HepG2 (cell line): ENCODE results near the gene KDM6B. TPM values are rescaled to one million over a fixed set of nuclear protein-coding genes. Genes with fewer than 3 reads are reported as not detected.

Experiments used
- ARID4A ChIP-seq: sonication (generic); formaldehyde crosslinking; IDR thresholded peaks from 2 replicates; pipeline ENCODE4 v1.5.0; 2020; ENCODE audit warnings: mild to moderate bottlenecking, missing genetic modification reagents, borderline replicate concordance
- FOXA1 ChIP-seq, 2 experiments: fragments of 450-650 bp in 1 of 2; sonication (generic) in 1 of 2; formaldehyde crosslinking in 1 of 2; IDR thresholded peaks; 2 replicates each; pipeline versions ENCODE4 v1.4.0 to v1.6.1; 2016 to 2020; ENCODE audit warnings: missing genetic modification reagents in 1 of 2
- FOXA3 ChIP-seq: IDR thresholded peaks from 2 replicates; pipeline ENCODE4 v1.6.1; 2016; ENCODE audit warnings: missing genetic modification reagents, missing compliant biosample characterization
- FOXK1 ChIP-seq: sonication (generic); formaldehyde crosslinking; IDR thresholded peaks from 2 replicates; pipeline ENCODE4 v1.4.0; 2020; ENCODE audit warnings: low read depth, missing genetic modification reagents, borderline replicate concordance
- HDAC6 ChIP-seq: fragments of 200-600 bp; sonication (generic); IDR thresholded peaks from 2 replicates; pipeline ENCODE4 v1.7.0; 2017; ENCODE audit warnings: mild to moderate bottlenecking, antibody characterized with exemption, low read length, low read depth
- HMGXB4 ChIP-seq, 2 experiments: sonication (generic) in 1 of 2; formaldehyde crosslinking in 1 of 2; IDR thresholded peaks; 2 replicates each; pipeline versions ENCODE4 v1.4.0 to v1.6.1; 2018 to 2020; ENCODE audit warnings: missing genetic modification reagents in 2 of 2, borderline replicate concordance in 1 of 2, low read depth in 1 of 2, mild to moderate bottlenecking in 1 of 2, missing biosample characterization in 1 of 2
- HOMEZ ChIP-seq: IDR thresholded peaks from 2 replicates; pipeline ENCODE4 v1.6.1; 2016; ENCODE audit warnings: low read depth
- KDM4B ChIP-seq: sonication (generic); formaldehyde crosslinking; IDR thresholded peaks from 2 replicates; pipeline ENCODE4 v1.4.0; 2020; ENCODE audit warnings: missing genetic modification reagents
- MAX ChIP-seq: IDR thresholded peaks from 2 replicates; pipeline ENCODE4 v1.6.1; 2012; ENCODE audit warnings: inconsistent platforms
- MED1 ChIP-seq: sonication (generic); formaldehyde crosslinking; IDR thresholded peaks from 2 replicates; pipeline ENCODE4 v1.4.0; 2020; ENCODE audit warnings: missing genetic modification reagents
- MXI1 ChIP-seq: IDR thresholded peaks from 3 replicates; pipeline ENCODE4 v1.6.1; 2012; ENCODE audit warnings: low read depth, low read length, inconsistent platforms, borderline replicate concordance
- NAIF1 ChIP-seq: sonication (generic); formaldehyde crosslinking; IDR thresholded peaks from 2 replicates; pipeline ENCODE4 v1.5.0; 2020; ENCODE audit warnings: mild to moderate bottlenecking, missing genetic modification reagents, borderline replicate concordance
- NFE2 ChIP-seq: sonication (generic); formaldehyde crosslinking; IDR thresholded peaks from 2 replicates; pipeline ENCODE4 v1.4.0; 2020; ENCODE audit warnings: missing genetic modification reagents
- NFIC ChIP-seq: IDR thresholded peaks from 2 replicates; pipeline ENCODE4 v1.6.1; 2012; ENCODE audit warnings: mild to moderate bottlenecking, low read length, inconsistent platforms
- PITX1 ChIP-seq: sonication (generic); formaldehyde crosslinking; IDR thresholded peaks from 2 replicates; pipeline ENCODE4 v1.5.1; 2020; ENCODE audit warnings: mild to moderate bottlenecking, missing genetic modification reagents
- PPARG ChIP-seq: conservative IDR thresholded peaks from 2 replicates; pipeline ENCODE4 v1.6.1; 2016; ENCODE audit warnings: missing biosample characterization, missing genetic modification reagents
- SRSF1 ChIP-seq: fragments of 200-400 bp; formaldehyde crosslinking; optimal IDR thresholded peaks from 2 replicates; pipeline ENCODE3; 2017; ENCODE audit warnings: mild to moderate bottlenecking, low read depth, low read length, moderate library complexity
- ZKSCAN1 ChIP-seq: fragments of 150-350 bp; IDR thresholded peaks from 2 replicates; pipeline ENCODE4 v1.6.1; 2014; ENCODE audit warnings: low read length
- ZNF362 ChIP-seq: sonication (generic); formaldehyde crosslinking; IDR thresholded peaks from 2 replicates; pipeline ENCODE4 v1.4.0; 2020; ENCODE audit warnings: missing genetic modification reagents, mild to moderate bottlenecking, borderline replicate concordance
- polyA plus RNA-seq, 8 experiments: library from polyadenylated mRNA; depleted of rRNA in 3 of 8; stranded (reverse) in 7 of 8; unstranded in 1 of 8; fragments of >200 nt; fragmentation: Illumina TruSeq in 4 of 8; extraction: Trizol in 4 of 8; gene quantifications; 2 replicates each; pipeline versions ENCODE4 v1.2.1 to v1.2.3, GENCODE V29; 2011 to 2016; ENCODE audit warnings: low read depth in 4 of 8, missing spikeins in 1 of 8, mixed read lengths in 1 of 8; ENCODE audit not compliant: insufficient read depth in 1 of 8
- total RNA-seq, 5 experiments: library from RNA; depleted of rRNA; stranded (reverse); fragments of >200 nt; fragmentation: Illumina TruSeq; extraction: Trizol; gene quantifications; 2 replicates each; pipeline ENCODE4 v1.2.3, GENCODE V29; 2016; ENCODE audit warnings: low read depth in 1 of 5

KDM6B gene
- total and polyA plus RNA-seq, 2 of the 13 experiments (the other 11 are each of a cell fraction or from before 2014, with no cell fraction given) = 1.3 to 2.1 TPM

- TF ChIP-seq HOMEZ (0 out of 2 replicates have a peak, but pooled peaks have one; percentile 10), ARID4A (CRISPR knock-in tag) (peak; percentile 25; the same call in 1 of the 2 replicates), MAX (0 out of 2 replicates have a peak, but pooled peaks have one; percentile 18), NFIC (peak; percentile 83), MXI1 (peak; percentile 33; the same call in 1 of the 3 replicates), KDM4B (CRISPR knock-in tag) (no peak), PITX1 (CRISPR knock-in tag) (peak; percentile 77), FOXA3 (CRISPR knock-in tag) (peak; percentile 83), MED1 (0 out of 2 replicates have a peak, but pooled peaks have one; percentile 4), FOXA1 (IDR thresholded peaks at IDR 0.05) (peak; percentile 67), FOXA1 (CRISPR knock-in tag; IDR thresholded peaks at IDR 0.05) (peak; percentile 64), ZKSCAN1 (no peak), ZNF362 (CRISPR knock-in tag) (0 out of 2 replicates have a peak, but pooled peaks have one; percentile 41), NFE2 (CRISPR knock-in tag) (no peak), HMGXB4 (CRISPR knock-in tag; IDR thresholded peaks at IDR 0.05; ENCODE audit: borderline replicate concordance in 1 of 2, low read depth in 1 of 2) (0 out of 4 replicates have a peak, but pooled peaks of 1 of the 2 experiments have one; percentile 24), PPARG (CRISPR knock-in tag) (peak; percentile 86), FOXK1 (CRISPR knock-in tag) (no peak), SRSF1 (no peak), HDAC6 (no peak), NAIF1 (CRISPR knock-in tag) (peak; percentile 30; the same call in 1 of the 2 replicates)
Observed at GRCh38 chr17:7862692-7863437, 28.8 kb downstream of the KDM6B start (continued).
